Right renal cortex interstitium (tissue), 3 donors: ENCODE measurements around the gene PUS7L. TPM values are rescaled to one million over a fixed set of nuclear protein-coding genes. Genes with fewer than 3 reads are reported as not detected.
"Not testable (repeated sequence)": the region's sequence is repeated elsewhere in the genome, so short reads cannot be mapped to it uniquely, and the experiment has no call there.

Experiments
- DNase-seq, 3 donors: peaks; one replicate each; pipeline ENCODE4 v3.0.0-alpha.2; 2013; ENCODE audit warnings: low read depth in 3 of 3, low spot score in 2 of 3
- polyA plus RNA-seq, 3 donors: library from polyadenylated mRNA; unstranded; fragments of 120-200 nt; gene quantifications; one replicate each; pipeline ENCODE4 v1.2.1, GENCODE V29; 2013; ENCODE audit not compliant: insufficient read length in 3 of 3

The PUS7L gene
- polyA plus RNA-seq, 3 donors: 12.4 to 14.7 (median 13.1) TPM

DNA sequence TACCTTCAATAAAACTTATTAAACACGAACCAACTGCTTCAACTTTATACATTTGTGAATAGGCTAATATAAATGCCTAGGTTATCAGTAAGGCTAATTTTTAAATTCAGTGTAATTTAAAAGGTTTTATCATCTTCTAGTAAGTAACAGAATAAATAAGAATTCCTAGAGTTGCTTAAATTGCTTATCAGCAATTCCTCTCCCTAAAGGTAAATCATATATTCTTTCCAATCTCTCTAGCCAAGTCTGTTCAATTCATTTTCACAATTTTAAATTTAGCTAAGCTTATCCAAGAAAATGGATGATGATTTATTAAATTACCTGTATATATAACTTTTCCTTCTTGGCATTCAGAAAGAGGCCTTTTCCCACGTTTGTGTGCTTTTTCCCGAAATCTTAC lies 4.6 kb downstream of the PUS7L start:
- no peak for DNase-seq

DNA sequence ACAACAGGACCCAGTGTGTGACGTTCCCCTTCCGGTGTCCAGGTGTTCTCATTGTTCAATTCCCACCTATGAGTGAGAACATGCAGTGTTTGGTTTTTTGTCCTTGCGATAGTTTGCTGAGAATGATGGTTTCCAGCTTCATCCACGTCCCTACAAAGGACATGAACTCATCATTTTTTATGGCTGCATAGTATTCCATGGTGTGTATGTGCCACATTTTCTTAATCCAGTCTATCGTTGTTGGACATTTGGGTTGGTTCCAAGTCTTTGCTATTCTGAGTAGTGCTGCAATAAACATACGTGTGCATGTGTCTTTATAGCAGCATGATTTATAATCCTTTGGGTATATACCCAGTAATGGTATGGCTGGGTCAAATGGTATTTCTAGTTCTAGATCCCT lies 7.2 kb downstream of the PUS7L start:
- not testable (repeated sequence) for DNase-seq

- DNase-seq: no peak
Measured at GRCh38 chr12:43750814-43751213, 7.8 kb downstream of the PUS7L start.

DNA sequence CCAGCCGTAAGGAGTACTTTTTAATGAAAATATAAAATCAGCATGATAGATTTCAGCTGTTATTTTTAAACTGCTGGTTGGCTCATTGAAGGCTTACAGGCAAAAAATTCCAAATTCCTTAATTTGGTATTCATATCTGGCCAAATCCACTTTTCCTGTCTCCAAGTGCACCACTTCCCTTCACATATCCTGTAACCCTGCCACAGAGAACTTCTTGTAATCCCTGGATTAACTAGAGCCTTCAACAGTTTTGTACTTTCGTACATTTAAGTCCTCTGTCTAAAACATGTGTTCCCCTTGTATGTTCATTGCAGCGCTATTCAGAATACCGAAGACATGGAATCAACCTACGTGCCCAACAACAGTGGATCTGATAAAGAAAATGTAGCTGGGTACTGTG lies 9.6 kb downstream of the PUS7L start:
- no peak for DNase-seq

- DNase-seq: no peak
Measured at GRCh38 chr12:43744826-43745225, 13.8 kb downstream of the PUS7L start.

GRCh38 chr12:43742106-43742505 lies 16.5 kb downstream of the PUS7L start:
- DNase-seq: no peak

DNA sequence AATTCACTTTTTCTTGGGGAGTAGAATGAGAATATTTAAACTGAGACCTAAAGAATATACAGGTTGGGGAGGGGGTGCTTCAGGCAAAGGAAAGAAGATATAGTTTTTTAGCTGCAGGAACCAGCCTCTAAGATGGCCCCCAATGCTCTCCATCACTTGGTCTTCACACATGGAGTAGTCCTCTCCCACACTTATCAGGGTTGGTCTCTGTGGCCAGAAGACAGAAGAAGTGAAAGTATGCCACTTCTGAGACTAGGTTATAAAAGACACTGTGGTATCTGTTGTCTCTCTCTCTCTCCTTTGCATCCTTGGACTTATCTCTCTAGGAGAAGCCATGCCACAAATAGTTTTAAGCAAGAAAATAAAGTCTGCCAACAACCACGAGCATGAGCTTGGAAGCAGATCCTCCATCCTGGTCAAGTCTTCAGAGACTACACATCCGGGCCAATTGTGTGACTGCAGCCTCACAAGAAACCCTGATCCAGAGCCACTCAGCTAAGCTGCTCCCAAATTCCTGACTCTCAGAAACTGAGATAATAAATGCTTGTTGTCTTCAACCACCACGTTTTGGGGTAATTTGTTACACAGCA lies 18.0 kb downstream of the PUS7L start:
- DNase-seq: no peak

DNA sequence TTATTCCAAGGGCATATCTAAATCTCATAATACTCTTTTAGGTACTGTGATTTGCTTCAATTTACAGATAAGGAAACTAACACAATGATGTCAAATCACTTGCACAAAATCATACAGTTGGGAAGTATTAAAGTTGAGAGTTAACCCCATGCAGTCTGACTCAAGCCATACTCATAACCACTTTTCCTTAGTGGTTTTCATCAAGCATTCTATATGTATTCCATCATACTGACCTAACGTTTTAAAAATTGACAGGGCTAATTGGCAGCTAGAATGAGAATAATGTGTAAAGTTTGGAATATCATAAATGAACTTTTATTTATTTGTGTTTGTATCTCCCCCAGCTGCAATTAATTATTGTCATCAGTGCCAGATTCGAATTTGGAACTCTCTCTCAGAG lies 20.9 kb downstream of the PUS7L start:
- no peak for DNase-seq

- DNase-seq: no peak
Measured at GRCh38 chr12:43736927-43737440, 21.6 kb downstream of the PUS7L start.

GRCh38 chr12:43733687-43734086 lies 24.9 kb downstream of the PUS7L start:
- no peak for DNase-seq

DNA sequence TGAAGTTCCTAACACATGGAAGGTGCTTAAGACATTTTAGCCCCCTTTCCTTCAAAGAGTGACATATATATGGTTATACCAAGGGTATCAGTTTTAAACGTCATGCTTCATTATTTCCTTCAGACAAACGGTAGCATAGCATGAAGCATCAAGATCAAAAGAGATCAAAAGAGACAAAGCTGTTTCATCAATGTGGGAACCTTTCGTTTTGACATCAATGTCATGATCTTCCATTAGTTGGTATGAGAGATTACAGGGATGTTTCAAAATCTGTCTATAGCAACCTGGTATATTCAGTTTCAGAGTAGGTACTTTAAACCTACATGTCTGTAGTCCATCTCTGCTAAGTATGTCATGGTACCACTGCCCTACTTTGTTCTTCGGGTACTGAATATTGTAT lies 28.3 kb downstream of the PUS7L start:
- no peak for DNase-seq

GRCh38 chr12:43728698-43729097 lies 29.9 kb downstream of the PUS7L start:
- DNase-seq: no peak

GRCh38 chr12:43728117-43728516 lies 30.5 kb downstream of the PUS7L start:
- no peak for DNase-seq

- no peak for DNase-seq
Measured at GRCh38 chr12:43723134-43723533, 35.5 kb downstream of the PUS7L start.

DNA sequence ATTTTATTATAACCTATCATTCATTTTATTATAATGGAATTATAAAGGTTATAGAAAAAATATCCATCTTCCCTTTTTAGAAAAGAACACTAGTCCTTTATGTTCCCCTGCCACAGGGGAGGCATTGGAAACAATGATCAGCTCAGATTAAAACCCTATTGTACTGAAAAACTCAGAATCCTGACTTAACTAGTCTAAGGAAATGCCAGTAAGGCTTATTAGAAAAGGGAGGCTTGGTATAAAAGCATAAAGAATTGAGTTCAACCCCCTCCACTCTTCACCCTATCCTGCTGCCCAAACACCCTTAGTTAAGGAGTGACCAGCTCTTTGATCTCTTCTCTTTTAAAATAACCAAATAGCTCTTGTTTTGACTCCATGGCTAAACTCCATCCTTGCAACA lies 36.0 kb downstream of the PUS7L start:
- DNase-seq: no peak

DNA sequence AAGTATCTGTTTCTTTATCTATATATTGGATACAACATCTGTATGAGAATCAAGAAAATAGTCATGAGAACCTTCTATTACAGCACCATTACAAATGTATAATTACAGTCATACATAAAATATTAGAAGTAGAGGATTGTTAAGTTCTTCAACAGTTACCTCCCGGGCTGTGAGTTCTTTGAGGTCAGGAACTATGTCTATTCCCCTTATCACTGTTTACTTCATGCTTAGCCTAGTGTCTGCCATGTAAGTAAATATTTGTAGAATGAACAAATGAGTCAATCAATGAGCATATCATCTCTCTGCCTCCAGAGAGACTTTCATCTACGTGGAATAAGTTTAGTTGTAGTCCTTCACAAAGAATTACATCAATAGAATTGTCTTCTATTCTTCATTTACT lies 47.2 kb downstream of the PUS7L start:
- DNase-seq: no peak

- DNase-seq: not testable (repeated sequence)
Measured at GRCh38 chr12:43703772-43704171, 54.8 kb downstream of the PUS7L start.

- not testable (repeated sequence) for DNase-seq
Measured at GRCh38 chr12:43701194-43701593, 57.4 kb downstream of the PUS7L start.

DNA sequence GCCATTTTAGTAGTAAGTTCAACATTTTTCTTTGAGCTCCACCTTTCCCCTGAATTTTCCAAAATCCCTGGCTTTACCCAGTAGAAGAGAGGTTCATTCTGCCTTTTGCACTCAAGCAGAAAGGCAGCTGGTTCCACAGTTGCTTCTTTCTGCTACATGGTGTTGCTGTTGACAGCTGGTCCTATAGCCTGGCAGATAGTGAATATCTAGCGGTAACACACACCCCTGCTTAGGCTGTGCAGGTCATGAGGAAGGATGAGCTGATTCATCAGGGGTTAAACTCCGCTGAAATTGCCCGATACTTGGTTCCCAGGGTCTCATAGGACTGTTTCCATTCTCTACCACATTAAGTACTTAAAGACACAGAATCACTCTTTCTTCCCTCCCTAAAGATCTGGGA lies 62.4 kb downstream of the PUS7L start:
- DNase-seq: no peak

DNA sequence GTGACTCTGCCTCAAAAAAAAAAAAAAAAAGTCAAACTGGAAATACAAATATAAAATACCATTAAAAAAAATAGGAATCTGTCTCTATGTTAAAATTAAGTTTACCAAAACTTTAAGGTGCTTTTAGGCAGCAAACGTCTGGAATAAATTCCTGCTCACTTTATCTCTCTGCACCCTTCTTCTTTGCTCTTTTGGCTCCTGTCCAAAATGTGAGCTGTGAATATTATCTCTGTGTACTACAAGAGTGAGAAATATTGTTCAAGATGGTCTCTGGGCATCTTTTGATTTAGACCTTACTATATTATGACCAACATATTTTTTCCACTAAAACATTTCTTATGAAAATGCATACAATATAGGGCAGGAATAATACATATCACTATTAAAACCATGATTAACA lies 63.7 kb downstream of the PUS7L start:
- no peak for DNase-seq

DNA sequence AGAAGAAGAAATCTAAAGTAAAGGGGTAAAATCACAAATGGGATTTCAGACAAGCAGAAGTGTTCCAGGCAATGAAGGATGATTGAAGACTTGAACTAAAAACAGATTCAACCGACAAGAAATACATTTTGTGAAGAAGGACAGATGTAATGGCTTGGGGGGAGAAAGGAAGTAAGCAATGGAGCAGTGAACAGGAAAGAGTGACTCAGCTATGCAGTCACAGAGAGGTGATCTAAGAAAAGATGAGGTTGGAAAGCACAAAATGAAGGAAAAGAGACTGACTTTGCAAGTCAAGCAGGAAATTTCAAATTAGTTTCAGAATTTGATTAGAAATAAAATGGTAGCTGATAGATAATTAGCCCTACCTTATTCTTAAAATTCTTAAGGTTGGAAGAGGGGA lies 66.5 kb downstream of the PUS7L start:
- DNase-seq: no peak

- DNase-seq: not testable (repeated sequence)
Measured at GRCh38 chr12:43685491-43685890, 73.1 kb downstream of the PUS7L start.

- no peak for DNase-seq
Measured at GRCh38 chr12:43676183-43676813, 82.3 kb downstream of the PUS7L start.
